Measurements from ENCODE around the gene SLC6A8. TPM values are rescaled to one million over a fixed set of nuclear protein-coding genes. Genes with fewer than 3 reads are reported as not detected.

SLC6A8 gene
- total RNA-seq, 1 donor from 2014 or later, result 108 TPM

DNA sequence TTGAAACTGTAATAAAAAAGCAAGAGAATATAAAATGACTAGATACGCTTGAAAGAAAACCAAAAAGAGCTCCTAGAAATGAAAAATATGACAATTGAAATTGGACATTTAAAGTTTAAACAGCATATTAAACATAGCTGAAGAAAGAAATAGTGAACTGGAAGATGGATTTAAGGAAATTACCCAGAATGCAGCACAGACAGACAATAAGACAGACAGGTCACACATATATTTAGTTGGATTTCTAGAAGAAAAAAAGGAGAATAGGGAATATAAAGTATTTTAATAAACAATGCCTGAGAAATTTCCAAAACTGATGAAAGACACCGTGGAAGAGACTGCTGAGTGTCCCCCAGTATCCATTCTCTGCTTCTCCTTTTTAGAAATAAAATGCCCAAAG, 34.2 kb upstream of the SLC6A8 start:
- no peaks in the 10 kb centered on the region for H3K4me1 Mint-ChIP-seq (ENCODE audit: low read depth, unreplicated experiment)
- peaks cover 5% of the 10 kb centered on the region for H3K36me3 Mint-ChIP-seq (ENCODE audit: unreplicated experiment)
- H3K4me3 Mint-ChIP-seq (ENCODE audit: unreplicated experiment), result no peak overlapping the region
- H3K9me3 Mint-ChIP-seq (ENCODE audit: unreplicated experiment), result no peaks in the 10 kb centered on the region
- no peak overlapping the region for H3K27ac Mint-ChIP-seq (ENCODE audit: unreplicated experiment)
- no peak for DNase-seq
- H3K27me3 Mint-ChIP-seq (ENCODE audit: unreplicated experiment), result peaks cover 2% of the 10 kb centered on the region
- TF ChIP-seq, protein P1, sequence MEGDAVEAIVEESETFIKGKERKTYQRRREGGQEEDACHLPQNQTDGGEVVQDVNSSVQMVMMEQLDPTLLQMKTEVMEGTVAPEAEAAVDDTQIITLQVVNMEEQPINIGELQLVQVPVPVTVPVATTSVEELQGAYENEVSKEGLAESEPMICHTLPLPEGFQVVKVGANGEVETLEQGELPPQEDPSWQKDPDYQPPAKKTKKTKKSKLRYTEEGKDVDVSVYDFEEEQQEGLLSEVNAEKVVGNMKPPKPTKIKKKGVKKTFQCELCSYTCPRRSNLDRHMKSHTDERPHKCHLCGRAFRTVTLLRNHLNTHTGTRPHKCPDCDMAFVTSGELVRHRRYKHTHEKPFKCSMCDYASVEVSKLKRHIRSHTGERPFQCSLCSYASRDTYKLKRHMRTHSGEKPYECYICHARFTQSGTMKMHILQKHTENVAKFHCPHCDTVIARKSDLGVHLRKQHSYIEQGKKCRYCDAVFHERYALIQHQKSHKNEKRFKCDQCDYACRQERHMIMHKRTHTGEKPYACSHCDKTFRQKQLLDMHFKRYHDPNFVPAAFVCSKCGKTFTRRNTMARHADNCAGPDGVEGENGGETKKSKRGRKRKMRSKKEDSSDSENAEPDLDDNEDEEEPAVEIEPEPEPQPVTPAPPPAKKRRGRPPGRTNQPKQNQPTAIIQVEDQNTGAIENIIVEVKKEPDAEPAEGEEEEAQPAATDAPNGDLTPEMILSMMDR (IDR thresholded peaks at IDR 0.05; ENCODE audit: partially characterized antibody, unreplicated experiment), result no peak

DNA sequence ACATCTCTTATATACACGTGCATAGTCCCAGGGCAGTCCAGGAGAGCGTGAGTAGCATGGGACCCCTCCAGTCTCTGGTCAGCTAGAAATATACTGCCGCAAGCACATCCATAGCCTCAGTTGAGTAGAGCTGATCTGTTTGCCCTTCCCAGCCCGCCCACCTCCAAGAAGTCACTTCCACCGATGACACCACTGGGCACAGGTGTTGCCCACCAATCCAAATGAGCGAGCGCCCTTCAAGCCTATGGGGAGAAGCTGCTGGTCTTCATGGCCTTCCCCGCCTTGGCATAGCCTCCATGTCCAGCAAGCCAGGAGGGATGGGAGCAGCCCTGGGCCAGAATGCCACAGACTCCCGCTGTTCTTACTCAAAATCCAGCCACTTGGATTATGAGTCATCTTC, 30.6 kb upstream of the SLC6A8 start:
- no peaks in the 10 kb centered on the region for H3K4me1 Mint-ChIP-seq (ENCODE audit: low read depth, unreplicated experiment)
- H3K9me3 Mint-ChIP-seq (ENCODE audit: unreplicated experiment), result no peaks in the 10 kb centered on the region
- no peak overlapping the region for H3K4me3 Mint-ChIP-seq (ENCODE audit: unreplicated experiment)
- H3K36me3 Mint-ChIP-seq (ENCODE audit: unreplicated experiment), result peaks cover 5% of the 10 kb centered on the region
- TF ChIP-seq, protein P1 (IDR thresholded peaks at IDR 0.05; ENCODE audit: partially characterized antibody, unreplicated experiment), result no peak
- H3K27me3 Mint-ChIP-seq (ENCODE audit: unreplicated experiment), result peaks cover 2% of the 10 kb centered on the region
- no peak for DNase-seq
- no peak overlapping the region for H3K27ac Mint-ChIP-seq (ENCODE audit: unreplicated experiment)

DNA sequence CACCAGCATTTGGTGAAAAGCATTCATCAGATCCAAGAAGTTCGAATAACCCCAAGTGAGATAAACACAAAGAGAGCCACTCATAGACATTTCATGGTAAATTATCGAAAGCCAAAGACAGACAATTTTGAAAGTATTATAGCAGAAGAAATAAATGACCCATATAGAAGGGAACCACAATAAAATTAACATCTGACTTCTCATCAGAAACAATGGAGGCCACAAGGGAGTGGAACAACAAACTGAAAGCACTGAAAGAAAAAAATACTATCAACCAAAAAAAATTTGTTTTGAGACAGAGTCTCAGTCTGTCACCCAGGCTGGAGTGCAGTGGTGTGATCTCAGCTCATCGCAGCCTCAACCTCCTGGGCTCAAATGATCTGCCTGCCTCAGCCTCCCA, 28.5 kb upstream of the SLC6A8 start:
- Mint-ChIP-seq H3K36me3 (ENCODE audit: unreplicated experiment) (peaks cover 5% of the 10 kb centered on the region), H3K27ac (ENCODE audit: unreplicated experiment) (no peak overlapping the region), H3K9me3 (ENCODE audit: unreplicated experiment) (no peaks in the 10 kb centered on the region), H3K4me1 (ENCODE audit: low read depth, unreplicated experiment) (no peaks in the 10 kb centered on the region), H3K27me3 (ENCODE audit: unreplicated experiment) (peaks cover 2% of the 10 kb centered on the region), H3K4me3 (ENCODE audit: unreplicated experiment) (peak overlapping the region; percentile 15)
- no peak for DNase-seq
- TF ChIP-seq, protein P1 (IDR thresholded peaks at IDR 0.05; ENCODE audit: partially characterized antibody, unreplicated experiment), result no peak

DNA sequence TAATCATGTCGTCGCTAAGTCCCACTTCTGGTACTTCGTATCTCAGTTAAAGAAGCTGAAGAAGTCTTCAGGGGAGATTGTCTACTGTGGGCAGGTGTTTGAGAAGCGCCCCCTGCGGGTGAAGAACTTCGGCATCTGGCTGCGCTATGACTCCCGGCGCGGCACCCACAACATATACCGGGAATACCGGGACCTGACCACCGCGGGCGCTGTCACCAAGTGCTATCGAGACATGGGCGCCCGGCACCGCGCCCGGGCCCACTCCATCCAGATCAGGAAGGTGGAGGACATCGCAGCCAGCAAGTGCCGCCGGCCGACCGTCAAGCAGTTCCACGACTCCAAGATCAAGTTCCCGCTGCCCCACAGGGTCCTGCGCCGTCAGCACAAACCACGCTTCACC, 25.5 kb upstream of the SLC6A8 start:
- no peaks in the 10 kb centered on the region for H3K4me1 Mint-ChIP-seq (ENCODE audit: low read depth, unreplicated experiment)
- H3K9me3 Mint-ChIP-seq (ENCODE audit: unreplicated experiment), result peaks cover 2% of the 10 kb centered on the region
- no peaks in the 10 kb centered on the region for H3K36me3 Mint-ChIP-seq (ENCODE audit: unreplicated experiment)
- TF ChIP-seq, protein P1 (IDR thresholded peaks at IDR 0.05; ENCODE audit: partially characterized antibody, unreplicated experiment), result peak; percentile 27
- H3K4me3 Mint-ChIP-seq (ENCODE audit: unreplicated experiment), result no peak overlapping the region
- peak; percentile 47 for DNase-seq
- H3K27me3 Mint-ChIP-seq (ENCODE audit: unreplicated experiment), result peaks cover 8% of the 10 kb centered on the region
- H3K27ac Mint-ChIP-seq (ENCODE audit: unreplicated experiment), result no peak overlapping the region

DNA sequence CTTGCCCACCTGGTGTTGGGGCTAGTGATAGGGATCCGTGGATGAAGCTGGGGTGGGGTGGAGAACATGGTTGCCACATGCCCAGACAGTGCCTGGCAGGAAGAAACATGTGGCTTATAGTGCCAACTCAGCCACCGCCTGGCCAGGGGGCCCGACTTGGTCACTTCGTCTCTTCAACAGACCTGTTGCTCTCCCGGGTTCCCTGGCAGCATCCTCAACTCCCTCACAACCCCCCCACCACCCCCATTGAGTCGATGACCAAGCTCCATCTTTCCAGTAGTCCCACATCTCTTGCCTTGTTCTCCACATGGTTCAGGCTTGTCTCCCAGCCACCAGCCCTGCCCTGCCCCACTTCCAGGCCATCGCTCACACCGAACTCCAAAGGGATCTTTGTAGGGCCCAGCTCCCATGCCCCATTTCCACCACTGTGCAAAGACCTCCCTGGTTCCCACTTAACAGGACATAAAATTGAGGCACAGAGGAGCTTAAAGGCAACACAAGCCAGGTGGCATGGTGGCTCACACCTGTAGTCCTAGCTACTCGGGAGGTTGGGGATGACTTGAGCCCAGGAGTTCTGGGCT, 21.9 kb upstream of the SLC6A8 start:
- no peaks in the 10 kb centered on the region for H3K36me3 Mint-ChIP-seq (ENCODE audit: unreplicated experiment)
- no peak overlapping the region for H3K27ac Mint-ChIP-seq (ENCODE audit: unreplicated experiment)
- DNase-seq, result no peak
- no peaks in the 10 kb centered on the region for H3K4me1 Mint-ChIP-seq (ENCODE audit: low read depth, unreplicated experiment)
- H3K9me3 Mint-ChIP-seq (ENCODE audit: unreplicated experiment), result peaks cover 2% of the 10 kb centered on the region
- peaks cover 6% of the 10 kb centered on the region for H3K27me3 Mint-ChIP-seq (ENCODE audit: unreplicated experiment)
- H3K4me3 Mint-ChIP-seq (ENCODE audit: unreplicated experiment), result no peak overlapping the region
- TF ChIP-seq, protein P1 (IDR thresholded peaks at IDR 0.05; ENCODE audit: partially characterized antibody, unreplicated experiment), result no peak

All from glutamatergic neuron (in vitro differentiated cells).